NB4 (cell line): Measurements from ENCODE around the gene TULP4.
"Not testable (repeated sequence)": the region's sequence is repeated elsewhere in the genome, so short reads cannot be mapped to it uniquely, and the experiment has no call there.

ENCODE experiments used
- POLR2A ChIP-seq: IDR thresholded peaks from 2 replicates; pipeline ENCODE4 v1.6.1; 2011; ENCODE audit warnings: mild to moderate bottlenecking; ENCODE audit not compliant: insufficient read length; ENCODE audit errors: extremely low read depth
- TF ChIP-seq, protein P1 (sequence below): IDR thresholded peaks from one replicate; pipeline ENCODE4 v1.5.1; 2012; ENCODE audit warnings: low read depth, low read length
- TF ChIP-seq, protein P2 (sequence below): IDR thresholded peaks from 2 replicates; pipeline ENCODE4 v1.6.1; 2011; ENCODE audit warnings: low read depth, low read length

DNA sequence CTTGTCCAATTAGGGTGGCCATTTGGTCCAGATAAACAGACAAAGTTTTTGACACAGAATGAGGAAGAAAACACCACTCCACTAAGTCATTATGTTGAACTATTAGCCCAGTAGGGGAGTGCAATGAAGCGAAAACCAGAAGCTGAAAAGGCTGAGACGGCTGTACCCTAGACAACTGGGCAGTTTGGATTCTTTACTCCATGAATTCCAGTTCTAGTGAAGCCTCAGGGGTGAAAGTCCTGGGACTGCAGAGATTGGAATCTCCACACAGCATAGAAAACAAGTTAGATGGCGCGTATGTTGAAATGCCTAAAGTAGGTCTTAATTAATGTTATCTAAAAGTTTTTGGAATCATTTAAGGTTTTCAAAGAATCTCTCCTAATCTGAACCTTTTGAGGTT lies 10.7 kb upstream of the TULP4 start:
- not testable (repeated sequence) for TF ChIP-seq POLR2A
- TF ChIP-seq, protein P1, sequence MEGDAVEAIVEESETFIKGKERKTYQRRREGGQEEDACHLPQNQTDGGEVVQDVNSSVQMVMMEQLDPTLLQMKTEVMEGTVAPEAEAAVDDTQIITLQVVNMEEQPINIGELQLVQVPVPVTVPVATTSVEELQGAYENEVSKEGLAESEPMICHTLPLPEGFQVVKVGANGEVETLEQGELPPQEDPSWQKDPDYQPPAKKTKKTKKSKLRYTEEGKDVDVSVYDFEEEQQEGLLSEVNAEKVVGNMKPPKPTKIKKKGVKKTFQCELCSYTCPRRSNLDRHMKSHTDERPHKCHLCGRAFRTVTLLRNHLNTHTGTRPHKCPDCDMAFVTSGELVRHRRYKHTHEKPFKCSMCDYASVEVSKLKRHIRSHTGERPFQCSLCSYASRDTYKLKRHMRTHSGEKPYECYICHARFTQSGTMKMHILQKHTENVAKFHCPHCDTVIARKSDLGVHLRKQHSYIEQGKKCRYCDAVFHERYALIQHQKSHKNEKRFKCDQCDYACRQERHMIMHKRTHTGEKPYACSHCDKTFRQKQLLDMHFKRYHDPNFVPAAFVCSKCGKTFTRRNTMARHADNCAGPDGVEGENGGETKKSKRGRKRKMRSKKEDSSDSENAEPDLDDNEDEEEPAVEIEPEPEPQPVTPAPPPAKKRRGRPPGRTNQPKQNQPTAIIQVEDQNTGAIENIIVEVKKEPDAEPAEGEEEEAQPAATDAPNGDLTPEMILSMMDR = not testable (repeated sequence)
- TF ChIP-seq, protein P2, sequence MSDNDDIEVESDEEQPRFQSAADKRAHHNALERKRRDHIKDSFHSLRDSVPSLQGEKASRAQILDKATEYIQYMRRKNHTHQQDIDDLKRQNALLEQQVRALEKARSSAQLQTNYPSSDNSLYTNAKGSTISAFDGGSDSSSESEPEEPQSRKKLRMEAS = not testable (repeated sequence)
